IMR-90 (cell line): ENCODE results near the gene SLAMF1.

Source experiments
- CHD1 ChIP-seq: IDR thresholded peaks from 2 replicates; pipeline ENCODE4 v1.6.1; 2012; ENCODE audit warnings: low read depth, low read length, improper control_type of control experiment
- ELK1 ChIP-seq: fragments of 150-350 bp; IDR thresholded peaks from 2 replicates; pipeline ENCODE4 v1.6.1; 2016; ENCODE audit warnings: low read depth, mild to moderate bottlenecking, low read length, moderate library complexity, borderline replicate concordance
- POLR2A ChIP-seq: IDR thresholded peaks from 2 replicates; pipeline ENCODE4 v1.6.1; 2012; ENCODE audit warnings: mild to moderate bottlenecking, low read depth, low read length
- RAD21 ChIP-seq: IDR thresholded peaks from 2 replicates; pipeline ENCODE4 v1.6.1; 2012; ENCODE audit warnings: low read length, improper control_type of control experiment
- RCOR1 ChIP-seq: IDR thresholded peaks from 2 replicates; pipeline ENCODE4 v1.6.1; 2012; ENCODE audit warnings: mild to moderate bottlenecking, low read length, improper control_type of control experiment; ENCODE audit not compliant: insufficient replicate concordance
- RFX5 ChIP-seq: IDR thresholded peaks from 2 replicates; pipeline ENCODE4 v1.8.0; 2012; ENCODE audit warnings: low read depth, mild to moderate bottlenecking, low read length, moderate library complexity
- SMC3 ChIP-seq: fragments of 150-350 bp; IDR thresholded peaks from 2 replicates; pipeline ENCODE4 v1.6.1; 2016; ENCODE audit warnings: low read depth, mild to moderate bottlenecking, antibody characterized with exemption, low read length, moderate library complexity
- TF ChIP-seq, protein P1 (sequence below): conservative IDR thresholded peaks from 2 replicates; pipeline ENCODE4 v1.5.1; 2012; ENCODE audit warnings: mild to moderate bottlenecking, low read depth, low read length, improper control_type of control experiment

- TF ChIP-seq, protein P1, sequence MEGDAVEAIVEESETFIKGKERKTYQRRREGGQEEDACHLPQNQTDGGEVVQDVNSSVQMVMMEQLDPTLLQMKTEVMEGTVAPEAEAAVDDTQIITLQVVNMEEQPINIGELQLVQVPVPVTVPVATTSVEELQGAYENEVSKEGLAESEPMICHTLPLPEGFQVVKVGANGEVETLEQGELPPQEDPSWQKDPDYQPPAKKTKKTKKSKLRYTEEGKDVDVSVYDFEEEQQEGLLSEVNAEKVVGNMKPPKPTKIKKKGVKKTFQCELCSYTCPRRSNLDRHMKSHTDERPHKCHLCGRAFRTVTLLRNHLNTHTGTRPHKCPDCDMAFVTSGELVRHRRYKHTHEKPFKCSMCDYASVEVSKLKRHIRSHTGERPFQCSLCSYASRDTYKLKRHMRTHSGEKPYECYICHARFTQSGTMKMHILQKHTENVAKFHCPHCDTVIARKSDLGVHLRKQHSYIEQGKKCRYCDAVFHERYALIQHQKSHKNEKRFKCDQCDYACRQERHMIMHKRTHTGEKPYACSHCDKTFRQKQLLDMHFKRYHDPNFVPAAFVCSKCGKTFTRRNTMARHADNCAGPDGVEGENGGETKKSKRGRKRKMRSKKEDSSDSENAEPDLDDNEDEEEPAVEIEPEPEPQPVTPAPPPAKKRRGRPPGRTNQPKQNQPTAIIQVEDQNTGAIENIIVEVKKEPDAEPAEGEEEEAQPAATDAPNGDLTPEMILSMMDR = no peak
- TF ChIP-seq POLR2A (no peak), RAD21 (no peak), ELK1 (no peak), SMC3 (no peak), RFX5 (no peak), CHD1 (no peak), RCOR1 (no peak)
Observed at GRCh38 chr1:160618327-160618726, 28.5 kb downstream of the SLAMF1 start.
